Fibroblast of lung (primary cell): ENCODE data around the gene TSPAN5. TPM values are rescaled to one million over a fixed set of nuclear protein-coding genes. Genes with fewer than 3 reads are reported as not detected.
A peak's percentile ranks its signal among the peaks of the same experiment; 100 is the strongest.

Experiments
- DNase-seq, 2 donors: peaks; one replicate each; pipeline versions ENCODE4 v3.0.0 to v3.0.0-alpha.2; 2010; ENCODE audit warnings: low read depth in 2 of 2
- H2AFZ ChIP-seq: 2 replicates; pipeline ENCODE4 v1.5.1; 2012; ENCODE audit warnings: low read length, control low read depth, inconsistent platforms
- H3K27ac ChIP-seq: 2 replicates; pipeline ENCODE4 v1.5.1; 2011; ENCODE audit warnings: low read length, control low read depth; ENCODE audit not compliant: insufficient read depth
- H3K27me3 ChIP-seq: 2 replicates; pipeline ENCODE4 v1.5.1; 2011; ENCODE audit warnings: mild to moderate bottlenecking, low read length; ENCODE audit not compliant: control insufficient read depth, insufficient read depth
- H3K36me3 ChIP-seq: 2 replicates; pipeline ENCODE4 v1.5.1; 2011; ENCODE audit warnings: low read length; ENCODE audit not compliant: control insufficient read depth, insufficient read depth
- H3K4me1 ChIP-seq: 2 replicates; pipeline ENCODE4 v1.5.1; 2011; ENCODE audit warnings: low read length; ENCODE audit not compliant: control insufficient read depth, insufficient read depth; ENCODE audit errors: extremely low read depth
- H3K4me2 ChIP-seq: 2 replicates; pipeline ENCODE4 v1.5.1; 2011; ENCODE audit warnings: low read length, control low read depth; ENCODE audit not compliant: insufficient read depth; ENCODE audit errors: extremely low read depth
- H3K4me3 ChIP-seq, 4 experiments: fragments of 200-600 bp in 1 of 4; sonication (generic) in 1 of 4; replicated peaks in 1 of 4; 2 replicates each; pipeline ENCODE4 v1.5.1; 2011 to 2016; ENCODE audit warnings: low read length in 4 of 4, low read depth in 3 of 4, mild to moderate bottlenecking in 3 of 4, control low read depth in 2 of 4, inconsistent platforms in 1 of 4, mixed read lengths in 1 of 4; ENCODE audit not compliant: insufficient read depth in 1 of 4; ENCODE audit errors: control extremely low read depth in 1 of 4
- H3K79me2 ChIP-seq: 2 replicates; pipeline ENCODE4 v1.5.1; 2012; ENCODE audit warnings: mild to moderate bottlenecking, low read length, inconsistent platforms; ENCODE audit not compliant: control insufficient read depth, insufficient read depth
- H3K9ac ChIP-seq: 2 replicates; pipeline ENCODE4 v1.5.1; 2011; ENCODE audit warnings: mild to moderate bottlenecking, low read length, control low read depth; ENCODE audit not compliant: insufficient read depth
- H3K9me3 ChIP-seq: 2 replicates; pipeline ENCODE4 v1.5.1; 2012; ENCODE audit warnings: low read depth, low read length; ENCODE audit not compliant: control insufficient read depth, insufficient read depth
- H4K20me1 ChIP-seq: 2 replicates; pipeline ENCODE4 v1.5.1; 2011; ENCODE audit warnings: low read length; ENCODE audit not compliant: control insufficient read depth, insufficient read depth; ENCODE audit errors: extremely low read depth
- CTCF ChIP-seq, 2 donors: IDR thresholded peaks in 1 of 2; conservative IDR thresholded peaks in 1 of 2; 1 replicate in 1 of 2; 2 replicates in 1 of 2; pipeline ENCODE4 v1.5.1; 2011 to 2012; ENCODE audit warnings: low read length in 2 of 2, control low read depth in 1 of 2, inconsistent platforms in 1 of 2, low read depth in 1 of 2, mild to moderate bottlenecking in 1 of 2
- EZH2 ChIP-seq: IDR thresholded peaks from 2 replicates; pipeline ENCODE4 v1.5.1; 2012; ENCODE audit warnings: low read length, control low read depth, mild to moderate bottlenecking; ENCODE audit errors: missing control alignments
- polyA plus RNA-seq, 2 donors: library from polyadenylated mRNA; depleted of rRNA in 1 of 2; stranded (reverse) in 1 of 2; unstranded in 1 of 2; fragments of >200 nt; gene quantifications; 2 replicates each; pipeline ENCODE4 v1.2.1, GENCODE V29; 2011 to 2012; ENCODE audit warnings: missing spikeins in 1 of 2
- total RNA-seq: library from RNA; depleted of rRNA; stranded (reverse); fragments of >200 nt; gene quantifications from 2 replicates; pipeline ENCODE4 v1.2.1, GENCODE V29; 2014

Gene TSPAN5
- total and polyA plus RNA-seq, 2 donors (not counting 1 experiment from before 2014, with no cell fraction given), result 109 to 129 TPM

- no peak for DNase-seq
- H2AFZ ChIP-seq, result no peak overlapping the region
- H4K20me1 ChIP-seq, result no peaks in the 10 kb centered on the region
- no peak for TF ChIP-seq CTCF (conservative IDR thresholded peaks at IDR 0.05 in 1 of 2, IDR thresholded peaks at IDR 0.05 in 1 of 2; ENCODE audit: low read depth in 1 of 2, low read length in 2 of 2)
- TF ChIP-seq EZH2, result no peak
- no peaks in the 10 kb centered on the region for H3K9me3 ChIP-seq
- H3K27me3 ChIP-seq, result no peaks in the 10 kb centered on the region
- no peak overlapping the region for H3K9ac ChIP-seq
- no peak overlapping the region for H3K4me3 ChIP-seq
- no peak overlapping the region for H3K4me2 ChIP-seq
- peaks cover 8% of the 10 kb centered on the region for H3K4me1 ChIP-seq
- H3K79me2 ChIP-seq, result peaks cover 52% of the 10 kb centered on the region
- H3K27ac ChIP-seq, result no peak overlapping the region
- H3K36me3 ChIP-seq, result no peaks in the 10 kb centered on the region
Observed at GRCh38 chr4:98556451-98556850, 102.0 kb downstream of the TSPAN5 start.

GRCh38 chr4:98555798-98556445, 102.5 kb downstream of the TSPAN5 start:
- Histone ChIP-seq H3K36me3 (no peaks in the 10 kb centered on the region), H3K79me2 (peaks cover 49% of the 10 kb centered on the region), H2AFZ (no peak overlapping the region), H3K4me1 (peaks cover 8% of the 10 kb centered on the region), H3K9me3 (no peaks in the 10 kb centered on the region), H3K9ac (no peak overlapping the region), H4K20me1 (no peaks in the 10 kb centered on the region), H3K27me3 (no peaks in the 10 kb centered on the region), H3K4me2 (peak overlapping the region; percentile 15), H3K4me3 (no peak overlapping the region), H3K27ac (no peak overlapping the region)
- DNase-seq, result peak in 1 of 2 donors; percentile 47
- TF ChIP-seq CTCF (conservative IDR thresholded peaks at IDR 0.05 in 1 of 2, IDR thresholded peaks at IDR 0.05 in 1 of 2; ENCODE audit: low read depth in 1 of 2, low read length in 2 of 2) (no peak), EZH2 (no peak)

GRCh38 chr4:98546910-98547594, 111.4 kb downstream of the TSPAN5 start:
- H2AFZ ChIP-seq, result no peak overlapping the region
- no peaks in the 10 kb centered on the region for H4K20me1 ChIP-seq
- H3K27ac ChIP-seq, result peak overlapping the region; percentile 63
- no peak for TF ChIP-seq EZH2
- TF ChIP-seq CTCF (conservative IDR thresholded peaks at IDR 0.05 in 1 of 2, IDR thresholded peaks at IDR 0.05 in 1 of 2; ENCODE audit: low read depth in 1 of 2, low read length in 2 of 2), result peak in 1 of 2 donors; percentile 39
- no peaks in the 10 kb centered on the region for H3K27me3 ChIP-seq
- peak overlapping the region; percentile 25 for H3K9ac ChIP-seq
- H3K36me3 ChIP-seq, result no peaks in the 10 kb centered on the region
- H3K4me3 ChIP-seq, result peak overlapping the region; percentile 43 to 56 (median 48)
- H3K4me1 ChIP-seq, result no peaks in the 10 kb centered on the region
- H3K9me3 ChIP-seq, result no peaks in the 10 kb centered on the region
- peak; percentile 71 to 81 for DNase-seq
- H3K79me2 ChIP-seq, result peaks cover 36% of the 10 kb centered on the region
- H3K4me2 ChIP-seq, result peak overlapping the region; percentile 81
